IPS-NIHi11 (cell line): ENCODE data around the gene GAREM2.

Experiments
- DNase-seq: peaks from one replicate; pipeline ENCODE4 v3.0.0; 2012; ENCODE audit warnings: mixed read lengths, low spot score

Gene GAREM2

GRCh38 chr2:26237868-26238267 lies 65.0 kb downstream of the GAREM2 start:
- DNase-seq, result no peak

- no peak for DNase-seq
Observed at GRCh38 chr2:26238311-26238958, 65.5 kb downstream of the GAREM2 start.
